Measurements from ENCODE around the gene SMPD1.

Gene SMPD1

GRCh38 chr11:6417907-6418556 lies 27.8 kb downstream of the SMPD1 start:
- peaks cover 0 to 40% (median 19%) of the 10 kb centered on the region in 4 donors for H3K4me1 ChIP-seq
- H3K4me3 ChIP-seq = peak overlapping the region; percentile 98 to 99
- TF ChIP-seq CTCF (IDR thresholded peaks at IDR 0.05) = no peak
- no peaks in the 10 kb centered on the region for H3K9me3 ChIP-seq
- intact Hi-C loops (cut with DNase I; ENCODE audit: low total_unique reads) = no loop called here
- no peak for DNase-seq
- peak overlapping the region; percentile 92 to 94 for H3K27ac ChIP-seq
- no peaks in the 10 kb centered on the region for H3K27me3 ChIP-seq
- no peaks in the 10 kb centered on the region for H3K36me3 ChIP-seq

- H3K9me3 ChIP-seq = no peaks in the 10 kb centered on the region
- no peak for DNase-seq
- peak overlapping the region; percentile 92 to 94 for H3K27ac ChIP-seq
- H3K4me1 ChIP-seq = peaks cover 0 to 40% (median 19%) of the 10 kb centered on the region in 4 donors
- H3K27me3 ChIP-seq = no peaks in the 10 kb centered on the region
- intact Hi-C loops (cut with DNase I; ENCODE audit: low total_unique reads) = no loop called here
- peak overlapping the region; percentile 98 to 99 for H3K4me3 ChIP-seq
- no peaks in the 10 kb centered on the region for H3K36me3 ChIP-seq
- TF ChIP-seq CTCF (IDR thresholded peaks at IDR 0.05) = no peak
Measured at GRCh38 chr11:6418557-6419008, 28.3 kb downstream of the SMPD1 start.

GRCh38 chr11:6419009-6419631 lies 28.8 kb downstream of the SMPD1 start, which contains the start of gene APBB1:
TSS of gene APBB1 (minus strand) at chr11:6419094. CDS start at chr11:6411347, 7,747 bp downstream.
- Histone ChIP-seq H3K36me3 (no peaks in the 10 kb centered on the region), H3K4me1 (peaks cover 0 to 39% (median 19%) of the 10 kb centered on the region in 4 donors), H3K27me3 (no peaks in the 10 kb centered on the region), H3K9me3 (no peaks in the 10 kb centered on the region), H3K4me3 (peak within 1 kb of the TSS; percentile 98 to 99), H3K27ac (peak within 1 kb of the TSS; percentile 92 to 94)
- DNase-seq = peak; percentile 49 to 83
- intact Hi-C loops (cut with DNase I; ENCODE audit: low total_unique reads) = no loop called here
- peak; percentile 26 to 29 for TF ChIP-seq CTCF (IDR thresholded peaks at IDR 0.05)

GRCh38 chr11:6420677-6421076 lies 30.4 kb downstream of the SMPD1 start:
- H3K4me3 ChIP-seq = no peak overlapping the region
- no peaks in the 10 kb centered on the region for H3K27me3 ChIP-seq
- H3K36me3 ChIP-seq = no peaks in the 10 kb centered on the region
- intact Hi-C loops (cut with DNase I; ENCODE audit: low total_unique reads) = no loop called here
- H3K4me1 ChIP-seq = peaks cover 0 to 29% (median 19%) of the 10 kb centered on the region in 4 donors
- no peak for DNase-seq
- H3K27ac ChIP-seq = peak overlapping the region in 1 of 2 donors; percentile 94
- H3K9me3 ChIP-seq = no peaks in the 10 kb centered on the region
- no peak for TF ChIP-seq CTCF (IDR thresholded peaks at IDR 0.05)

- peaks cover 0 to 5% (median 0%) of the 10 kb centered on the region in 4 donors for H3K4me1 ChIP-seq
- no peak for TF ChIP-seq CTCF (IDR thresholded peaks at IDR 0.05)
- no peaks in the 10 kb centered on the region for H3K27me3 ChIP-seq
- intact Hi-C loops (cut with DNase I; ENCODE audit: low total_unique reads) = no loop called here
- no peaks in the 10 kb centered on the region for H3K36me3 ChIP-seq
- no peak overlapping the region for H3K4me3 ChIP-seq
- no peaks in the 10 kb centered on the region for H3K9me3 ChIP-seq
- H3K27ac ChIP-seq = no peak overlapping the region
- DNase-seq = no peak
Measured at GRCh38 chr11:6427516-6427915, 37.2 kb downstream of the SMPD1 start.

Measured in tibial artery (tissue), 4 donors.